GM19239 (cell line): ENCODE results near the gene SLC1A1.

ENCODE experiments used
- DNase-seq: peaks from one replicate; pipeline ENCODE4 v3.0.0; 2011; ENCODE audit warnings: low spot score; ENCODE audit not compliant: insufficient read length
- FAIRE-seq: peaks from 2 replicates; lab custom pipeline; 2011; peaks lifted over from hg19 to GRCh38; lab: Jason Lieb, UNC

Gene SLC1A1

DNA sequence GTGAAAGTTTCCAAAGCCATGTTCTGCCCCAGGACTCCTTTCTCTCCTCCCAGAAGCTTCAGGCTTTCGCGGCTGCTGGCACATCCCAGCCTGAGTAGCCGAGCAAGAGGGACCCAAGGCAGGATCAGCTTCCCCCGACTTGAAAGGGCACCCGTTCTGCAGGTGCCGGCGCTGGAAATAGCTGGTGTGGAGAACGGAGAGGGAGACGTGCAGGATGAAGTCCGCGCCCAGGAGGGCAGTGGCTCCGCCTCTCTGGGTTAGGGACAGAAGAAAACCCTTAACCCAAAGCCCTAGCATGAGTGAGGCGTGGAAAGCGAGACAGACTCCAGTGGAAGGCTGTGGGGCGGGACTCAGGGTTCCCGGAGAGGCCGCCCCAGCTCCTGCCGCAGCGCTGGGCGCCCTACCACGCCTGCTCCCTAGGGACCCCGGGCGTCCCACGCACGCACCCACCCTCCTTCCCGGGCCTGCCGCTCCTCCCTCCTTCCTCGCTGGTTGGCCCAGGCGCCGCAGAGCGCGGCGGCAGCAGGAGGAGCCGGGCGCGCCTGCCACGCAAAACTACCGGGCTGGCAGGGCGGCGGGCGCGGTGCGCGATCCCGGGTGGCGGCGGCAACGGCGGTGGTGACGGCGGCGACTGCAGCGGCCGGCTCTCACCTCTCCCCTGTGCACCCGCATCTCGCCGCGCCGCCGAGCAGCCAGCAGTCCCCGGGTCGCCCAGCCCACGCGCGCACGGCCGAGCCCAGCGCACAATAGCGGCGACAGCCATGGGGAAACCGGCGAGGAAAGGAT is at the start of gene SLC1A1:
TSS of gene SLC1A1 (plus strand) at position 550 of the 786 bp plus-strand sequence. CDS start at position 762, 212 bp downstream.
- DNase-seq (peak; percentile 54), FAIRE-seq (peak; percentile 97)

DNA sequence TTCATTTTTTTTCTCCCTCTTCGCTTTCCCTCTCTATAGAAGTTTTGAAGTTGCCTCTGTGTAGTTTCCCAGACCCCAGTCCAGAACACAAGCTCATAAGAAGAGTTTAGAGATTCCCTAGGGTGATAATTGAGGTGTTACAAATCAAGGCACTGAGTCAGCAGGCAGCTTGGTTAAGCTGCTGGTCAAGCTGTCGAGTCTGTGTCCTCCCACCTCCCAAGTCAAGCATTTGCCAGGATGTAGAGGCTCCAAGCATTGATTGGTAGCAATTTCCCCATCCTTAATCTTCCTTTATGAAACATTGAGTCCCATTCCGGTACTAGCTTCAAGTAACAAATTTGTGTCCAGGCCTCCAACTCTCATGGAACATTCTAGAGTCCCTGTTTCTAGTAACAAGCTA is 47.5 kb upstream of the SLC1A1 start:
- no peak for FAIRE-seq
- no peak for DNase-seq

GRCh38 chr9:4443439-4443838 is 46.8 kb upstream of the SLC1A1 start:
- DNase-seq (no peak), FAIRE-seq (peak; percentile 44)

DNA sequence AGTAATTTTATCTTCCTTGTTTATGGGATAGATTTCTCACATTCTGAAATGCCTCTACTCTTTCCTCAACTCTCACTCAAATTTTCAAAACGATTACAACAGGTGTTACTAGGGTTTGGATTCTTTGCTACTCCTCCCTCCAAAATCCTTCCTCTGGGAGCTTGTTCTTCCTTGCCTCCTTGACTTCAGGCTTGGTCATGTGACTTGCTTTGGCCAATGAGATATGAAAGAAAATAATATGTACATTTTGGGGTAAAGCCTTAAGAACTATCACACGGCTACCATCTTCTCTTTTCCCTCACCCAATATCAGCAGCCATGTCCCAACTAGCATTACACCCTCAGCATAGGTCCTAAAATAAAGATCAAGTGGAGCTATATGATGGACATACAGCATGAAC is 28.8 kb upstream of the SLC1A1 start:
- DNase-seq (no peak), FAIRE-seq (peak; percentile 64)

DNA sequence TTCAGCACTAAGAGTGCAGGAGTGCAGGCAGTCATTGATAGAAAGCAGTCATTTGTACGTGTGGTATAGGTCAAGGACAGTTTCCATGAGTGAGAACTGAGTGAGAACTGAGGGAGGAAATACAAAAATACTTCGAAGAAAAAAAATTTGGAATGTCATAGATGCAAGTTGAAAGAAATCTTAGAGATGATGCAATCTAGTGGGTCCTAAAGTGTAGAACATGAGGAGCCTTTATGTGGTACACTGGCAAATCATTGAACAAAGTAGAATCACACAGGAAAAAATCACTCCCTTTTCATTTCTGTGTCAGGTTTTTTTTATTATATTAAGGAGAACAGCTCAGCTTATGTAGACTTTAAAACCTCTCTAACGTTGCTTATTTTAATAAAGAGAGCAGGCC is 26.4 kb upstream of the SLC1A1 start:
- DNase-seq: no peak
- FAIRE-seq: no peak

DNA sequence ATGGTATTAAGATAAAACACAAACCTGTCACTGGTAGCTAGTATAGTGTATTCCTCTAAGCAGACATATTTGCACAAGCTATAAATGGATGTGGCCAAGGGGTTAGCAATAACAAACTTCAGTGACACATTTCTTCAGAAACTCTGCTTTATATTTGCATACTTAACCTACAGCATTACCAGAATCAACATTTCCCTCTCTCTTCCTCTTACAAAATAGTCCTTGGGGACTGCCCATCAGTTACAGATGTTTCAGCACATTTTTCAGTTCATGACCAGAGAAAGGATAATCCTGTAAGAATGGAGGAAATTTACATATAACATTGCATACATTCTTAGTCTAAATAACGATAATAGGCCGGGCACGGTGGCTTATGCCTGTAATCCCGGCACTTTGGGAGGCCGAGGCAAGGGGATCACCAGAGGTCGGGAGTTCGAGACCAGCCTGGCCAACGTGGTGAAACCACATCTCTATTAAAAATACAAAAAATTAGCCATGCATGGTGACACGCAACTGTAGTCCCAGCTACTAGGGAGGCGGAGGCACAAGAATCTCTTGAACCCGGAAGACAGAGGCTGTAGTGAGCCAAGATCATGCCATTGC is 25.3 kb upstream of the SLC1A1 start:
- FAIRE-seq: peak; percentile 100
- DNase-seq: peak; percentile 46

DNA sequence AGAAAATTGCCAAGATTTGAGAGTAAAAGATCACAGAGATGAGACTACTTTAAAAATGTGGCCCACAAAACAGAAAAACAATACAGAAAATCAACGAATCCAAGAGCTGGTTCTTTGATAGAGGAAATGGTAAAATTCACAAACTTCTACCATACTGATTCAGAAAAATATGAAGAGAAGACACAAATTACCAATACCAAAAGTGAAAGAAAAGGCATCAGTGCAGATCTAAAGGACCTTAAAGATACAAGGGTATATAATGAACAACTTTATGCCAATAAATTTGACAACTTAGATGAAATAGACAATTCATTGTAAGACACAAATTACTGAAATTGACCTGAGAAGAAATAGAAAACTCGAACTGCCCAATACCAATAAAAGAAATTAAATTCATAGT is 24.4 kb upstream of the SLC1A1 start:
- no peak for FAIRE-seq
- no peak for DNase-seq

DNA sequence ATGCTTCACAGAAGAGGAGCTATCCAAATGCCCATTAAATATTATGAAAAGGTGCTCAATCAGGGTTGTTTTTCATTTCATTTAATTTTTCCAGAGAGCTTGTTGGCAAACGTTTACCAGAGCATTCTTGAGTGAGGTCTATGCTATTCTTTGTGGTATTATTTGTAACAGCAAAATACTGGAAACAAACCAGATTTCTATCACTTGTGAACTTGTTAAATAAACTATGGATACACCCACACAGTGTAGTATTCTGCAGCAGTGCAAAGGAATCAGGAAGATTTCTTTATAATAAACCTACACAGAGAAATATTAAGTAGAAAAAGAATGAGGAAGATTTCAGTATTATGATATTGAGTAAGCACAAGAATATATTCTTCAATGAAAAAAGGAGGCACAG is 15.0 kb upstream of the SLC1A1 start:
- FAIRE-seq (no peak), DNase-seq (no peak)

DNA sequence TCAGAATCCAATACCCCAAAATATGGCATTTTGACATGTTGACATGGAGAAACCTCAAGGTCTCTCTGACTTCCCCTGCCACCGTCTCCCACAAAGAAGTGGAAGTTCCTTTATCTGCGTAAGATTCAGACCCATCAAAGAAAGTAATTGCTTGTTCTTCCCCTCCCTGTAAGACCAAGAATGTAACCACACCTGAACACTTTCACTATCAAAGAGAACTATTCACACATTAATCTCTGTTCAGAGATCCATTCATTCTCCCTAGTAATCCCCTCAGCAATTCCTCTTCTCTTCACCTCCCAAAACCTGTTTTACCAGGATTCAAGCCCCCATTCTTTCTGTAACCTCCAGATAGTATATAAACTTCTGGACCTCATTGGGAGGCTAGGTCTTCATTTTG is 4.1 kb upstream of the SLC1A1 start:
- no peak for DNase-seq
- FAIRE-seq: peak; percentile 89

GRCh38 chr9:4489562-4489918 is 728 bp upstream of the SLC1A1 start:
- no peak for DNase-seq
- FAIRE-seq: no peak

GRCh38 chr9:4490705-4491625 is 697 bp downstream of the SLC1A1 start:
- peak; percentile 79 for FAIRE-seq
- DNase-seq: no peak

GRCh38 chr9:4491626-4491975 is 1.3 kb downstream of the SLC1A1 start:
- FAIRE-seq (no peak), DNase-seq (no peak)

DNA sequence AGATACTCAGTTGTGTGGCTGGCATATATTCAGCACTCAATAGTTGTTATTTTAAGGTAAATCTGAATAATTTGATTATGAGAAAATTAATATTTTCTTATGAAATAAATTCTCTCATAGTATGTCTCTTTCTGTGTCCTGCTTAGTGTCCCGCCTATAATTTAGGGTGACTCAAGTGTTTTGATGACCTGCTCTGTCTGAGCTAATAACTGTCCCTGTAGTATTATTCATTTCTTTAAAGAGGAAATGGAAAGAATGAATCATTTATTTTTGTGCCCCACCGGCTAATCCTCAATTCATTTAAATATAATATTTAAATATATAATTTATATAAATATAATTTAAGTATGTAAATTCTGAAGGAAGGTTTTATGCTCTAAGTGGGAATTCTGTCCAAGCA is 4.1 kb downstream of the SLC1A1 start:
- no peak for DNase-seq

GRCh38 chr9:4494806-4495205 is 4.5 kb downstream of the SLC1A1 start:
- FAIRE-seq: no peak

More for the DNA sequence above, 4.1 kb downstream of the SLC1A1 start:
- FAIRE-seq: no peak

GRCh38 chr9:4495537-4495936 is 5.3 kb downstream of the SLC1A1 start:
- DNase-seq (no peak), FAIRE-seq (no peak)

More at GRCh38 chr9:4494806-4495205, 4.5 kb downstream of the SLC1A1 start:
- DNase-seq: no peak

DNA sequence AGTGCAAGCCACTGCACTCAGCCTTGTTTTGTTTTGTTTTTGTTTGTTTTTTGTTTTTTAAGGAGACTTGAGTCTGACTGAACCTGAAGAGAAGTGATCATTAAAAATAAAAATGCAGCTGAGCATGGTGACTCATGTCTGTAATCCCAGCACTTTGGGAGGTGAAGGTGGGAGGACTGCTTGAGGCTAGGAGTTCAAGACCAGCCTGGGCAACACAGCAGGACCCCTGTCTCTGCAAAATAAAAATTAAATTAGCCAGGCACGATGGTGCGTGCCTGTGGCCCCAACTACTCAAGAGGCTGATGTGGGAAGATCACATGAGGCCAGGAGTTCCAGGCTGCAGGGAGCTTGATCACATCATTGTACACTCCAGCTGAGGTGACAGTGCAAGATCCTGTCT is 6.2 kb downstream of the SLC1A1 start:
- no peak for DNase-seq
- no peak for FAIRE-seq

DNA sequence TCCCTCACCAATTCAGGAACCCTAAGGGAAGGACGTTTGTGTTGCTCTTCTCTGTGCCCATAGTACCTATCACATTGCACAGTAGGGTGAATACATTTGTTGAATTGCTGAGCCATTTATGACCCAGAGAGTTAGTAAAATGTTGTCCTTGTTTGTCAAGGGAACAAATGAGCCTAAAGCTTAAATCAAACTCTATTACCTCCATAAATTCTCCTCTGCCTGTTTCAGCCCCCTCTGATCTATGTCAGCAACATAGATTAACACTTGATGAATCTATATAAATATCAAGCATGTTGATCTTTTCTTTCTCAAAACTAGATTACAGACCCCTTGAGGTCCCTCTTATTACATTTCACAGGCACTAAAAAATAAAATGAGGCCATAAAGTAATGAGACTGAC is 7.1 kb downstream of the SLC1A1 start:
- DNase-seq: no peak
- no peak for FAIRE-seq

GRCh38 chr9:4497855-4498254 is 7.6 kb downstream of the SLC1A1 start:
- DNase-seq (no peak), FAIRE-seq (peak; percentile 33)

DNA sequence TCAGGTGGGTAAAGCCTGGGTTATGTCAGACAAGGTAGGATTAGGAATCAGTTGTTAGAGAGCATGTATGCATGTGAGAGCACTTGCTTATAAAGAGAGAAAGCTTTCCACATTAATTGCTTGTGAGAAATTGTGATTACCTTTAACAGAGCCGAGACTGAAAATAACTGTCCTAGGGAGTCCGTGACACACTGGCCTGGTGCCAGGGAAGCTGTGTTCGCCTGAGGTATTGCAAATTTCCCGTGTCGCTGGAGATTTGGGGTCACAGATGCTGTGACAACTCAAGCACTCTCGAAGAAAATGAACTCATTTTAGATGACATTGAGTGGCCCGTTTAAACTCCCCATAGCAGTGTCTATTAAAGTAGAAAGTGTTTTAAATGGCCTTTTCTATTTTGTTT is 9.6 kb downstream of the SLC1A1 start:
- FAIRE-seq (no peak), DNase-seq (no peak)

DNA sequence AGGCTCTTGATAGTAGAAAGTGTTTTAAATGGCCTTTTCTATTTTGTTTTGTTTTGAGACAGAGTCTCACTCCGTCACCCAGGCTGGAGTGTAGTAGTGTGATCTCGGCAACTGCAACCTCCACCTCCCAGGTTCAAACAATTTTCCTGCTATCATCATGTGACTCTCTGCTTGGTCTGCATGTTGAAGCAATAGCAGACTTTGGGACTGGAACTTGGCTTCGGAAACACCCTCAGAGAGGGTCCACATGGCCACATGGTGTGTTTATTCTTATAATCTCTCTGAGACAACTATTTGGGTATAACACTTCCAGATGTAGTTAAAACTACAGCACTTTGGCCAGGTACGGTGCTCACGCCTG is 10.9 kb downstream of the SLC1A1 start:
- FAIRE-seq: no peak

GRCh38 chr9:4502444-4502843 is 12.2 kb downstream of the SLC1A1 start:
- FAIRE-seq: peak; percentile 90
- DNase-seq: no peak

More for the DNA sequence above, 10.9 kb downstream of the SLC1A1 start:
- DNase-seq: no peak
